SK-N-SH treated with all-trans-retinoic acid at 6 μM for 48 hours (cell line): ENCODE data around the gene PCK1.

ENCODE experiments used
- ATAC-seq: fragments of 200-7000 bp; cut with Tn5 transposase; 3 replicates; pipeline ENCODE4 v1.9.1; 2020; ENCODE audit warnings: mild to moderate bottlenecking, moderate library complexity
- ARNTL ChIP-seq: fragments of 450-650 bp; formaldehyde crosslinking; IDR thresholded peaks from 2 replicates; pipeline ENCODE4 v1.5.0; 2020; ENCODE audit warnings: low read depth, mild to moderate bottlenecking, moderate library complexity, borderline replicate concordance
- BACH2 ChIP-seq: fragments of 250-450 bp; sonication (Bioruptor Pico); IDR thresholded peaks from 2 replicates; pipeline ENCODE4 v1.9.0; 2021; ENCODE audit warnings: mild to moderate bottlenecking, borderline replicate concordance
- CSDC2 ChIP-seq: fragments of 250-450 bp; sonication (Bioruptor Pico); IDR thresholded peaks from 2 replicates; pipeline ENCODE4 v1.5.0; 2020; ENCODE audit warnings: mild to moderate bottlenecking, moderate library complexity
- CSRNP3 ChIP-seq: fragments of 250-450 bp; sonication (Bioruptor Pico); IDR thresholded peaks from 2 replicates; pipeline ENCODE4 v1.5.1; 2021; ENCODE audit warnings: mild to moderate bottlenecking, moderate library complexity
- ESRRG ChIP-seq: fragments of 250-450 bp; sonication (Bioruptor Pico); IDR thresholded peaks from 2 replicates; pipeline ENCODE4 v1.6.1; 2021; ENCODE audit warnings: mild to moderate bottlenecking
- GLIS3 ChIP-seq: fragments of 250-450 bp; sonication (Bioruptor Pico); IDR thresholded peaks from 2 replicates; pipeline ENCODE4 v1.5.0; 2020; ENCODE audit warnings: mild to moderate bottlenecking, moderate library complexity
- ISL1 ChIP-seq: fragments of 250-450 bp; sonication (Bioruptor Pico); IDR thresholded peaks from 2 replicates; pipeline ENCODE4 v2.1.2; 2022; ENCODE audit warnings: mild to moderate bottlenecking, moderate library complexity
- OSR1 ChIP-seq: fragments of 250-450 bp; sonication (Bioruptor Pico); IDR thresholded peaks from 2 replicates; pipeline ENCODE4 v1.8.0; 2022; ENCODE audit warnings: moderate library complexity, mild to moderate bottlenecking, inconsistent platforms
- POU6F1 ChIP-seq: fragments of 250-450 bp; sonication (Bioruptor Pico); IDR thresholded peaks from 2 replicates; pipeline ENCODE4 v1.8.0; 2021; ENCODE audit warnings: low read depth, mild to moderate bottlenecking, moderate library complexity, borderline replicate concordance
- PPARA ChIP-seq: fragments of 250-450 bp; sonication (Bioruptor Pico); IDR thresholded peaks from 2 replicates; pipeline ENCODE4 v1.5.0; 2020; ENCODE audit warnings: mild to moderate bottlenecking, borderline replicate concordance
- RARB ChIP-seq: fragments of 250-450 bp; sonication (Bioruptor Pico); IDR thresholded peaks from 2 replicates; pipeline ENCODE4 v1.8.0; 2021; ENCODE audit warnings: mild to moderate bottlenecking, moderate library complexity
- SNAI2 ChIP-seq: fragments of 250-450 bp; sonication (Bioruptor Pico); IDR thresholded peaks from 2 replicates; pipeline ENCODE4 v1.5.0; 2020; ENCODE audit warnings: mild to moderate bottlenecking, moderate library complexity
- TOX ChIP-seq: fragments of 250-450 bp; sonication (Bioruptor Pico); IDR thresholded peaks from 2 replicates; pipeline ENCODE4 v1.8.0; 2021; ENCODE audit warnings: mild to moderate bottlenecking, moderate library complexity, borderline replicate concordance
- TSHZ2 ChIP-seq: fragments of 250-450 bp; sonication (Bioruptor Pico); IDR thresholded peaks from 2 replicates; pipeline ENCODE4 v1.5.0; 2020; ENCODE audit warnings: mild to moderate bottlenecking, moderate library complexity
- ZC3H10 ChIP-seq: fragments of 250-450 bp; sonication (Bioruptor Pico); IDR thresholded peaks from 2 replicates; pipeline ENCODE4 v1.5.1; 2021; ENCODE audit warnings: mild to moderate bottlenecking, moderate library complexity
- ZFP3 ChIP-seq: fragments of 250-450 bp; sonication (Bioruptor Pico); IDR thresholded peaks from 2 replicates; pipeline ENCODE4 v1.5.0; 2020; ENCODE audit warnings: mild to moderate bottlenecking, moderate library complexity
- ZNF565 ChIP-seq: fragments of 450-650 bp; formaldehyde crosslinking; conservative IDR thresholded peaks from 2 replicates; pipeline ENCODE4 v1.5.0; 2020; ENCODE audit warnings: low read depth, mild to moderate bottlenecking, moderate library complexity

Gene PCK1

GRCh38 chr20:57586370-57586793 is 25.5 kb downstream of the PCK1 start:
- TF ChIP-seq POU6F1 (CRISPR knock-in tag) (no peak), ISL1 (no peak), CSDC2 (CRISPR knock-in tag) (no peak), PPARA (CRISPR knock-in tag) (no peak), SNAI2 (CRISPR knock-in tag) (no peak), GLIS3 (CRISPR knock-in tag) (no peak), RARB (no peak), OSR1 (no peak), ZNF565 (CRISPR knock-in tag) (no peak), ZFP3 (CRISPR knock-in tag) (no peak), BACH2 (no peak)

GRCh38 chr20:57586943-57587277 is 26.0 kb downstream of the PCK1 start:
- TF ChIP-seq POU6F1 (CRISPR knock-in tag) (no peak), BACH2 (no peak), TSHZ2 (no peak), OSR1 (no peak), ZFP3 (CRISPR knock-in tag) (no peak), SNAI2 (CRISPR knock-in tag) (no peak), CSRNP3 (CRISPR knock-in tag) (no peak), TOX (CRISPR knock-in tag) (no peak)
- no peak for ATAC-seq

More at GRCh38 chr20:57586370-57586793, 25.5 kb downstream of the PCK1 start:
- ATAC-seq, result no peak

- TF ChIP-seq ESRRG (CRISPR knock-in tag) (no peak), CSDC2 (CRISPR knock-in tag) (no peak)
- ATAC-seq, result no peak
Measured at GRCh38 chr20:57587278-57587988, 26.5 kb downstream of the PCK1 start.

- TF ChIP-seq RARB (no peak), BACH2 (no peak), ARNTL (CRISPR knock-in tag) (no peak), ESRRG (CRISPR knock-in tag) (no peak), SNAI2 (CRISPR knock-in tag) (no peak), PPARA (CRISPR knock-in tag) (no peak)
- ATAC-seq, result no peak
Measured at GRCh38 chr20:57587989-57588377, 27.1 kb downstream of the PCK1 start.

- ATAC-seq, result no peak
- TF ChIP-seq RARB (no peak), ZC3H10 (no peak), GLIS3 (CRISPR knock-in tag) (no peak), OSR1 (no peak), SNAI2 (CRISPR knock-in tag) (no peak)
- TF ChIP-seq, all 23 proteins: peak for 0
Measured at GRCh38 chr20:57588596-57588995, 27.7 kb downstream of the PCK1 start.
